Activated CD4-positive, alpha-beta T cell treated with anti-CD3 and anti-CD28 coated beads, Interleukin-2, amount 10 ng/mL, durations not matched to agents 24 days and 14 days (primary cell): ENCODE results near the gene TP53I11. TPM values are rescaled to one million over a fixed set of nuclear protein-coding genes. Genes with fewer than 3 reads are reported as not detected.

ENCODE experiments used
- DNase-seq: peaks from one replicate; pipeline ENCODE4 v3.0.0; 2022
- H3K27ac Mint-ChIP-seq: one replicate; pipeline ENCODE4 v1.8.0; 2022; ENCODE audit warnings: mild to moderate bottlenecking, mixed read lengths
- H3K27me3 Mint-ChIP-seq: one replicate; pipeline ENCODE4 v1.8.0; 2022; ENCODE audit warnings: mixed read lengths
- H3K36me3 Mint-ChIP-seq: one replicate; pipeline ENCODE4 v1.8.0; 2022; ENCODE audit warnings: low read depth, mild to moderate bottlenecking, mixed read lengths
- H3K4me1 Mint-ChIP-seq: one replicate; pipeline ENCODE4 v1.8.0; 2021; ENCODE audit warnings: mixed read lengths
- H3K4me3 Mint-ChIP-seq: one replicate; pipeline ENCODE4 v1.8.0; 2022; ENCODE audit warnings: mild to moderate bottlenecking, moderate library complexity, mixed read lengths
- H3K9me3 Mint-ChIP-seq: one replicate; pipeline ENCODE4 v1.8.0; 2021; ENCODE audit warnings: mixed read lengths
- intact Hi-C: fragments of 100-400 bp; cut with micrococcal nuclease; formaldehyde crosslinking; loops from one replicate; pipeline ENCODE4 v1.15.1; 2023
- total RNA-seq: library from RNA; stranded (reverse); gene quantifications from 2 replicates; pipeline ENCODE4 v1.2.3, GENCODE V29; 2022

TP53I11 gene
- total RNA-seq, 1 donor from 2014 or later, result 9.1 TPM

- intact Hi-C loops, result no loop called here
- Mint-ChIP-seq H3K4me3 (no peak overlapping the region), H3K27me3 (peaks cover 2% of the 10 kb centered on the region), H3K9me3 (no peaks in the 10 kb centered on the region), H3K27ac (no peak overlapping the region), H3K4me1 (no peaks in the 10 kb centered on the region), H3K36me3 (no peaks in the 10 kb centered on the region)
- no peak for DNase-seq
Observed at GRCh38 chr11:44986315-44986714, 35.6 kb upstream of the TP53I11 start.

GRCh38 chr11:44985721-44986120, 35.0 kb upstream of the TP53I11 start:
- Mint-ChIP-seq H3K4me3 (no peak overlapping the region), H3K9me3 (no peaks in the 10 kb centered on the region), H3K27me3 (peaks cover 2% of the 10 kb centered on the region), H3K27ac (no peak overlapping the region), H3K4me1 (no peaks in the 10 kb centered on the region), H3K36me3 (no peaks in the 10 kb centered on the region)
- intact Hi-C loops, result no loop called here
- no peak for DNase-seq

- intact Hi-C loops, result no loop called here
- Mint-ChIP-seq H3K36me3 (no peaks in the 10 kb centered on the region), H3K27ac (no peak overlapping the region), H3K4me1 (no peaks in the 10 kb centered on the region), H3K4me3 (no peak overlapping the region), H3K9me3 (no peaks in the 10 kb centered on the region), H3K27me3 (peaks cover 4% of the 10 kb centered on the region)
- DNase-seq, result no peak
Observed at GRCh38 chr11:44983786-44984185, 33.1 kb upstream of the TP53I11 start.

GRCh38 chr11:44982496-44983062, 31.9 kb upstream of the TP53I11 start:
- Mint-ChIP-seq H3K27ac (no peak overlapping the region), H3K4me3 (no peak overlapping the region), H3K27me3 (peaks cover 2% of the 10 kb centered on the region), H3K4me1 (peaks cover 1% of the 10 kb centered on the region), H3K9me3 (no peaks in the 10 kb centered on the region), H3K36me3 (no peaks in the 10 kb centered on the region)
- intact Hi-C loops, result no loop called here
- no peak for DNase-seq

- intact Hi-C loops, result no loop called here
- no peak overlapping the region for H3K4me3 Mint-ChIP-seq
- no peak for DNase-seq
- peaks cover 3% of the 10 kb centered on the region for H3K4me1 Mint-ChIP-seq
- H3K9me3 Mint-ChIP-seq, result no peaks in the 10 kb centered on the region
- H3K27me3 Mint-ChIP-seq, result peaks cover 2% of the 10 kb centered on the region
- no peak overlapping the region for H3K27ac Mint-ChIP-seq
- H3K36me3 Mint-ChIP-seq, result no peaks in the 10 kb centered on the region
Observed at GRCh38 chr11:44980533-44981427, 30.1 kb upstream of the TP53I11 start.

- Mint-ChIP-seq H3K27ac (no peak overlapping the region), H3K9me3 (no peaks in the 10 kb centered on the region), H3K4me3 (no peak overlapping the region), H3K27me3 (peaks cover 2% of the 10 kb centered on the region), H3K4me1 (peaks cover 3% of the 10 kb centered on the region), H3K36me3 (no peaks in the 10 kb centered on the region)
- intact Hi-C loops, result no loop called here
- DNase-seq, result no peak
Observed at GRCh38 chr11:44979543-44980399, 29.1 kb upstream of the TP53I11 start.

GRCh38 chr11:44978961-44979331, 28.3 kb upstream of the TP53I11 start:
- Mint-ChIP-seq H3K4me1 (peaks cover 3% of the 10 kb centered on the region), H3K9me3 (no peaks in the 10 kb centered on the region), H3K27ac (no peak overlapping the region)

GRCh38 chr11:44978274-44978960, 27.7 kb upstream of the TP53I11 start:
- Mint-ChIP-seq H3K36me3 (no peaks in the 10 kb centered on the region), H3K4me1 (peaks cover 3% of the 10 kb centered on the region), H3K27me3 (peaks cover 2% of the 10 kb centered on the region), H3K9me3 (no peaks in the 10 kb centered on the region), H3K4me3 (no peak overlapping the region), H3K27ac (no peak overlapping the region)
- no peak for DNase-seq
- intact Hi-C loops, result no loop called here

More at GRCh38 chr11:44978961-44979331, 28.3 kb upstream of the TP53I11 start:
- intact Hi-C loops, result no loop called here
- Mint-ChIP-seq H3K36me3 (no peaks in the 10 kb centered on the region), H3K4me3 (no peak overlapping the region), H3K27me3 (peaks cover 2% of the 10 kb centered on the region)
- DNase-seq, result no peak

GRCh38 chr11:44977493-44977984, 26.9 kb upstream of the TP53I11 start:
- Mint-ChIP-seq H3K4me3 (no peak overlapping the region), H3K27me3 (peaks cover 2% of the 10 kb centered on the region), H3K9me3 (no peaks in the 10 kb centered on the region), H3K4me1 (peaks cover 3% of the 10 kb centered on the region), H3K27ac (no peak overlapping the region), H3K36me3 (no peaks in the 10 kb centered on the region)
- no peak for DNase-seq
- intact Hi-C loops, result no loop called here

- no peak overlapping the region for H3K27ac Mint-ChIP-seq
- H3K36me3 Mint-ChIP-seq, result no peaks in the 10 kb centered on the region
- peaks cover 2% of the 10 kb centered on the region for H3K27me3 Mint-ChIP-seq
- H3K4me3 Mint-ChIP-seq, result no peak overlapping the region
- intact Hi-C loops, result no loop called here
- no peak for DNase-seq
- H3K9me3 Mint-ChIP-seq, result no peaks in the 10 kb centered on the region
- peaks cover 3% of the 10 kb centered on the region for H3K4me1 Mint-ChIP-seq
Observed at GRCh38 chr11:44976576-44976975, 25.9 kb upstream of the TP53I11 start.

- peaks cover 3% of the 10 kb centered on the region for H3K4me1 Mint-ChIP-seq
- no peaks in the 10 kb centered on the region for H3K36me3 Mint-ChIP-seq
- H3K9me3 Mint-ChIP-seq, result no peaks in the 10 kb centered on the region
- H3K27ac Mint-ChIP-seq, result no peak overlapping the region
- H3K4me3 Mint-ChIP-seq, result no peak overlapping the region
- no peak for DNase-seq
- intact Hi-C loops, result no loop called here
- H3K27me3 Mint-ChIP-seq, result no peaks in the 10 kb centered on the region
Observed at GRCh38 chr11:44974402-44975000, 23.8 kb upstream of the TP53I11 start.

GRCh38 chr11:44973632-44974401, 23.1 kb upstream of the TP53I11 start:
- H3K27ac Mint-ChIP-seq, result no peak overlapping the region
- intact Hi-C loops, result no loop called here
- no peak overlapping the region for H3K4me3 Mint-ChIP-seq
- no peak for DNase-seq
- no peaks in the 10 kb centered on the region for H3K27me3 Mint-ChIP-seq
- H3K9me3 Mint-ChIP-seq, result no peaks in the 10 kb centered on the region
- H3K4me1 Mint-ChIP-seq, result peaks cover 3% of the 10 kb centered on the region
- H3K36me3 Mint-ChIP-seq, result no peaks in the 10 kb centered on the region
